Activated T-helper 17 cell treated with anti-CD3 and anti-CD28 coated beads, Interleukin-2, amount 50 U/mL, for 72 hours (primary cell): ENCODE results near the gene SMIM3. TPM values are rescaled to one million over a fixed set of nuclear protein-coding genes. Genes with fewer than 3 reads are reported as not detected.

Source experiments
- ATAC-seq: fragments of 150-1000 bp; cut with Tn5 transposase; replicated peaks from 2 replicates; pipeline ENCODE4 v1.10.0; 2021; ENCODE audit warnings: mild to moderate bottlenecking, moderate library complexity
- H3K27ac Mint-ChIP-seq: one replicate; pipeline ENCODE4 v1.8.0; 2022; ENCODE audit warnings: mixed read lengths
- H3K27me3 Mint-ChIP-seq: one replicate; pipeline ENCODE4 v1.8.0; 2022; ENCODE audit warnings: mixed read lengths
- H3K36me3 Mint-ChIP-seq: one replicate; pipeline ENCODE4 v1.8.0; 2022; ENCODE audit warnings: low read depth, mild to moderate bottlenecking, mixed read lengths
- H3K4me1 Mint-ChIP-seq: one replicate; pipeline ENCODE4 v1.8.0; 2022; ENCODE audit warnings: mixed read lengths
- H3K4me3 Mint-ChIP-seq: one replicate; pipeline ENCODE4 v1.8.0; 2022; ENCODE audit warnings: mild to moderate bottlenecking, mixed read lengths
- H3K9me3 Mint-ChIP-seq: one replicate; pipeline ENCODE4 v1.8.0; 2022; ENCODE audit warnings: mixed read lengths
- total RNA-seq, 2 donors: library from RNA; stranded (reverse); gene quantifications; one replicate each; pipeline ENCODE4 v1.2.3, GENCODE V29; 2022

The SMIM3 gene
- total RNA-seq, 2 donors from 2014 or later, result 17.7 to 20.2 TPM

GRCh38 chr5:150758203-150758530 lies 20.4 kb upstream of the SMIM3 start:
- Mint-ChIP-seq H3K27ac (no peak overlapping the region), H3K4me1 (peaks cover 18% of the 10 kb centered on the region), H3K9me3 (no peaks in the 10 kb centered on the region), H3K36me3 (peaks cover 41% of the 10 kb centered on the region), H3K4me3 (no peak overlapping the region), H3K27me3 (no peaks in the 10 kb centered on the region)
- ATAC-seq, result peak; percentile 17

GRCh38 chr5:150758531-150759333 lies 19.8 kb upstream of the SMIM3 start, which contains the start of gene DCTN4:
Gene DCTN4, minus strand, starts transcription at chr5:150759017. Its CDS starts 24 bp downstream, at chr5:150758993.
- H3K27ac Mint-ChIP-seq, result no peak within 1 kb of the TSS

DNA sequence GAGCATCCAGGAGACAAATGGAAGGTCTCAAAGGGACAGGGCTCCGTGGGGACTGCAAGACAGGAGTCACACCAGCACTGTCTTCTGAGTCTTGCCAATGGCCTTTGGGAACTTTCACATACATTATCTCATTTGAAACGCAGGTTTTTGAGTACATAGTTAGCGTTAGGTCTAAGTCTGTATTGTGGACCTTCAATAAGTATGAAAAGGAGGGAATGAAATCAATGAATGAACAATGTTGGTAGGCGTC lies 19.3 kb upstream of the SMIM3 start:
- Mint-ChIP-seq H3K27me3 (no peaks in the 10 kb centered on the region), H3K4me1 (peaks cover 18% of the 10 kb centered on the region), H3K4me3 (no peak overlapping the region), H3K27ac (no peak overlapping the region), H3K36me3 (peaks cover 30% of the 10 kb centered on the region), H3K9me3 (no peaks in the 10 kb centered on the region)
- ATAC-seq, result no peak

More at GRCh38 chr5:150758531-150759333, 19.8 kb upstream of the SMIM3 start, which contains the start of gene DCTN4:
- Mint-ChIP-seq H3K36me3 (peaks cover 36% of the 10 kb centered on the region), H3K27me3 (no peaks in the 10 kb centered on the region), H3K4me3 (no peak within 1 kb of the TSS), H3K4me1 (peaks cover 18% of the 10 kb centered on the region), H3K9me3 (no peaks in the 10 kb centered on the region)
- peak; percentile 96 for ATAC-seq

- Mint-ChIP-seq H3K36me3 (peaks cover 3% of the 10 kb centered on the region), H3K9me3 (no peaks in the 10 kb centered on the region), H3K4me1 (peaks cover 8% of the 10 kb centered on the region), H3K4me3 (no peak overlapping the region), H3K27ac (no peak overlapping the region), H3K27me3 (no peaks in the 10 kb centered on the region)
- ATAC-seq, result no peak
These were observed 16.3 kb upstream of the SMIM3 start for GRCh38 chr5:150762211-150762610.

DNA sequence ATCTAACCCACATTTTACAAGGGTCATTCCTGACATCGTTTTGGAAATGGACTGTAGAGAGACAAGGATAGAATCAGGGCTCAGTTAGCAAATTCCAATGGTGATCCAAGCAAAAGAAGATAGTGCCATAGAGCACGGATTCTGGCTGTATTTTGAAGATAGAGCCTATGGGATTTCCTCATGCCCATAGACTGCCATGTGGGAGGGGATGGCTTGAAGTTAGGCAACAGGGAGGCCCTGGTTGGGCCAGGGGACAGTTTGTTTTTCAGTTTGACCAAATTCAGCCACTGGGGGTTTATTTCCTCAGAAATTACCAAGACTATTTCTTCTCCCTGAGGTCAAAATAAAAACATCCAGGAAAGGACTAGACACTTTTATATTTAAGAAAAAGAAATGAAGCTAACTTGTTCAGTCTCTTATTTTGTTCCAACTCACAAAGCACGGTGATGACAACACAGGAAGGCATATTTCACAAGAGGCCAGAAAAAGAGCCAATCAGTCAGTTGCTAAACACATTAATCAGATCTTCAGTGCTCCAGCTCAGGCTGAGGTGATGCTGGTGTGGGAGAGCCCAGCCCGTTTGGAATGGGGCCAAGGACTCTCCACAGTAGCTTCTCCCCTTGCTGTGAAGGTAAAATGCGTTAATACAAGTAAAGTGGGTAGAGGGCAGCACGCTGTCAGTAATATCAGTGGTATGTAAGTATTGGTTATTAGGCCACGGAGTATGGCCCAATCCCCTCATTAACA lies 15.4 kb upstream of the SMIM3 start:
- peaks cover 6% of the 10 kb centered on the region for H3K4me1 Mint-ChIP-seq

GRCh38 chr5:150764530-150764929 lies 14.0 kb upstream of the SMIM3 start:
- Mint-ChIP-seq H3K36me3 (no peaks in the 10 kb centered on the region), H3K4me3 (no peak overlapping the region), H3K9me3 (no peaks in the 10 kb centered on the region), H3K27ac (no peak overlapping the region), H3K4me1 (peaks cover 1% of the 10 kb centered on the region), H3K27me3 (no peaks in the 10 kb centered on the region)
- no peak for ATAC-seq

More for the DNA sequence above, 15.4 kb upstream of the SMIM3 start:
- Mint-ChIP-seq H3K4me3 (no peak overlapping the region), H3K27me3 (no peaks in the 10 kb centered on the region), H3K36me3 (no peaks in the 10 kb centered on the region), H3K9me3 (no peaks in the 10 kb centered on the region), H3K27ac (no peak overlapping the region)
- ATAC-seq, result no peak

DNA sequence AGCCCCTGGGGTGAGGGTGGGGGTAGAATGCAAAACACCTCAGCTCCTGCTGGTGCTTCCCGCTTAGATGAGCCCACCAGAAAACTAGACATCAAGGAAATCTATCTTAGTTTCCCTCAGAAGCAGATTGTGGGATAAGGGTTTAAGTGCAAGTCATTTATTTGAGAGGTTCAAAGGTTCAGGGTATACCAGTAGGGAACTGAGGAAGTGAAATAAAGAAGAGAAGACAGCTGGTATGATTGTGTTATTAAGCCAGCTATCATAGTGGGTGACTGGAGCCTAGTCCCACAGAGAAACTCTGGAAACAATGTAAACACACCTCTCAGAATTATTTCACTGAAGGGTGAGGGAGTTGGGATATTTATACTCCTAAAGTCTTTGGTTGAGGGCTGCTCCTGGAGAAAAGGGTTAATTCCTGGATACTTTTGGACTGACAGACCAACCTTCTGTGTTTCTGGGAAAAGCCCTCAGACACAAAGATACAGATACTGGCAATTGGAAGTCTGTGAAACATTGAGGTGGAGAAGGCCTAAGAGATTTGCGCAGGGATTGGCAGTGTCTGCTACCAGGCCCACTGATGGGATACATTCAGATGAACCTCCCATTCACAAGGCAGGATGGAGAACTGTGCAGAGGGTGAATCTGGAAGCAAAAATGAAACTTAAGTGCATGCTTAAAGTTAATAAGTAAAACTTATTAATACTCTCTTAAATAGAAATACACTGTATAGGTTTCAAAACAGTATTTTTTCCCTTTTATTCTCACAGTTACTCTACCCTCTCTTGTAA lies 13.4 kb upstream of the SMIM3 start:
- Mint-ChIP-seq H3K4me3 (no peak overlapping the region), H3K27ac (no peak overlapping the region), H3K4me1 (no peaks in the 10 kb centered on the region), H3K9me3 (no peaks in the 10 kb centered on the region), H3K27me3 (no peaks in the 10 kb centered on the region), H3K36me3 (no peaks in the 10 kb centered on the region)
- no peak for ATAC-seq

GRCh38 chr5:150765799-150766169 lies 12.8 kb upstream of the SMIM3 start:
- H3K27ac Mint-ChIP-seq, result no peak overlapping the region
- ATAC-seq, result no peak
- H3K9me3 Mint-ChIP-seq, result no peaks in the 10 kb centered on the region
- H3K4me1 Mint-ChIP-seq, result no peaks in the 10 kb centered on the region
- H3K36me3 Mint-ChIP-seq, result no peaks in the 10 kb centered on the region
- no peaks in the 10 kb centered on the region for H3K27me3 Mint-ChIP-seq
- no peak overlapping the region for H3K4me3 Mint-ChIP-seq

- Mint-ChIP-seq H3K27me3 (no peaks in the 10 kb centered on the region), H3K4me1 (no peaks in the 10 kb centered on the region), H3K27ac (no peak overlapping the region), H3K4me3 (no peak overlapping the region), H3K9me3 (no peaks in the 10 kb centered on the region), H3K36me3 (no peaks in the 10 kb centered on the region)
- ATAC-seq, result no peak
These were observed 12.3 kb upstream of the SMIM3 start for GRCh38 chr5:150766251-150766650.

- Mint-ChIP-seq H3K4me3 (no peak overlapping the region), H3K9me3 (no peaks in the 10 kb centered on the region), H3K36me3 (no peaks in the 10 kb centered on the region), H3K27me3 (peaks cover 2% of the 10 kb centered on the region), H3K27ac (no peak overlapping the region), H3K4me1 (no peaks in the 10 kb centered on the region)
- ATAC-seq, result no peak
These were observed 7.3 kb upstream of the SMIM3 start for GRCh38 chr5:150771034-150771795.

GRCh38 chr5:150774145-150774544 lies 4.4 kb upstream of the SMIM3 start:
- peaks cover 5% of the 10 kb centered on the region for H3K4me1 Mint-ChIP-seq
- no peak for ATAC-seq
- H3K4me3 Mint-ChIP-seq, result no peak overlapping the region
- no peaks in the 10 kb centered on the region for H3K36me3 Mint-ChIP-seq
- no peaks in the 10 kb centered on the region for H3K9me3 Mint-ChIP-seq
- H3K27me3 Mint-ChIP-seq, result peaks cover 2% of the 10 kb centered on the region
- H3K27ac Mint-ChIP-seq, result no peak overlapping the region

DNA sequence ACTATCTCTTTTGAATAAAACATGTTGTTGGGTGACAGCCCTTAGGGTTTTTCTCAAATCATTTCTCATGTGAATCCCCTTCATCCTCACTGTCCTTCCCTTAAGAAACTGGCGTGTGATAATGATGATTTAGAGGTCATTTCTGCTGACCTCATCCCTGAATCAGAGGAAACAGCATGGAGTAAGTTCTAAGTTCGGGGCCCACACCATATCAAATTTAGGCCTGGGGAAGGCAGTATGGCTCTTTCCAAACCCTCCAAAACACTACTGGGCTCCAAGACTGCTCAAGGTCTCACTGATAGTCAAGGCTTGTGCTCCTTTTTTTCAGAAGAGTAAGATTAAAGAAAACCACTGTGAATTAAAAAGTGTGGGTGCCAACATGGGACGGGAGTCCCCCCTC lies 872 bp upstream of the SMIM3 start:
- H3K4me3 Mint-ChIP-seq, result peak overlapping the region; percentile 92
- peaks cover under 1% of the 10 kb centered on the region for H3K9me3 Mint-ChIP-seq
- H3K27me3 Mint-ChIP-seq, result no peaks in the 10 kb centered on the region
- peaks cover 24% of the 10 kb centered on the region for H3K4me1 Mint-ChIP-seq
- H3K36me3 Mint-ChIP-seq, result no peaks in the 10 kb centered on the region
- ATAC-seq, result no peak
- H3K27ac Mint-ChIP-seq, result peak overlapping the region; percentile 90

DNA sequence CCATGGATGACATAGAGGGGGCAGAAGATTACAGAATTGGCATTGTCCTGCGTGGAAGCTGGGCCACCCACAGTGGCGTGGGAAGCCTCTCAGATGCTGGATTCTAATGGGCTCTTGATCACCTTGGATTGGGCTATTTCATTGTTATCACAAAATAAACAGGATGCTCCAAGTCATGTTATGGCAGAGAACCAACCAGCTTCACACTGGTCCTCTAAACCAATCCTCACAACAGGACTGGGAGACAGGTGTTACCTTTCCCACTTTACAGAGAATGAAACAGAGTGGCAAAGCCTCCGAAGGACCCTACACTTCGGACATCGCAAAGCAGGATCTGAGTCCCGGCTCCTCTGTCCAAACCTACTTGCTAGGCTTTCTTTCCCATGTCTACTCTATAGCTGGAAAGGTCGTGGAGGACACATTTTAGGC lies 455 bp upstream of the SMIM3 start:
- ATAC-seq, result no peak
- peaks cover 28% of the 10 kb centered on the region for H3K4me1 Mint-ChIP-seq
- H3K9me3 Mint-ChIP-seq, result peaks cover 3% of the 10 kb centered on the region
- H3K27ac Mint-ChIP-seq, result peak overlapping the region; percentile 90
- no peaks in the 10 kb centered on the region for H3K27me3 Mint-ChIP-seq
- H3K36me3 Mint-ChIP-seq, result no peaks in the 10 kb centered on the region
- peak overlapping the region; percentile 92 for H3K4me3 Mint-ChIP-seq
